ENCODE measurements around the gene FRMPD2.

DNA sequence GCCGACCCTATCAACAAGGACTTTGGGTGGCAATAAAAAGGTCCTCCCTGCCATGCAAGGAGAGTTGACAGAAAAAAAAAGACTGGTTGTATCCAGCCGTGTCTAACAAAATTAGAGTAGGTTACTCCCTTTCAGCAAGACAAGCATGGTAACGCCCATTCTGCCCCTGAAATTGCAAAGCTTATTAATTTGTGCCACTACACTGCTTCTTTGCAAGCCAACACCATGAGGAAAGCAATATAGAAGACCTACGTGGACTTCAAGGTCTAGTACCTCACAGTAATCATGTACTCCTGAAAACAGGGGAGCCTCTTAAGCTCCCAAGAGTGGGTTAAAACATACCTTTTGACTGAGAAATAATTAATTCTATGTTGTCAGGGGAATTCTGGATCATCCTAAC, 90.3 kb downstream of the FRMPD2 start:
- TF ChIP-seq, protein P1, sequence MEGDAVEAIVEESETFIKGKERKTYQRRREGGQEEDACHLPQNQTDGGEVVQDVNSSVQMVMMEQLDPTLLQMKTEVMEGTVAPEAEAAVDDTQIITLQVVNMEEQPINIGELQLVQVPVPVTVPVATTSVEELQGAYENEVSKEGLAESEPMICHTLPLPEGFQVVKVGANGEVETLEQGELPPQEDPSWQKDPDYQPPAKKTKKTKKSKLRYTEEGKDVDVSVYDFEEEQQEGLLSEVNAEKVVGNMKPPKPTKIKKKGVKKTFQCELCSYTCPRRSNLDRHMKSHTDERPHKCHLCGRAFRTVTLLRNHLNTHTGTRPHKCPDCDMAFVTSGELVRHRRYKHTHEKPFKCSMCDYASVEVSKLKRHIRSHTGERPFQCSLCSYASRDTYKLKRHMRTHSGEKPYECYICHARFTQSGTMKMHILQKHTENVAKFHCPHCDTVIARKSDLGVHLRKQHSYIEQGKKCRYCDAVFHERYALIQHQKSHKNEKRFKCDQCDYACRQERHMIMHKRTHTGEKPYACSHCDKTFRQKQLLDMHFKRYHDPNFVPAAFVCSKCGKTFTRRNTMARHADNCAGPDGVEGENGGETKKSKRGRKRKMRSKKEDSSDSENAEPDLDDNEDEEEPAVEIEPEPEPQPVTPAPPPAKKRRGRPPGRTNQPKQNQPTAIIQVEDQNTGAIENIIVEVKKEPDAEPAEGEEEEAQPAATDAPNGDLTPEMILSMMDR (conservative IDR thresholded peaks at IDR 0.05; ENCODE audit: low read length) = no peak
- TF ChIP-seq EZH2phosphoT487 (IDR thresholded peaks at IDR 0.05; ENCODE audit: borderline replicate concordance) = no peak

All from Loucy (cell line).